Mesenchymal stem cell (in vitro differentiated cells and primary cell): ENCODE measurements around the gene PCDH1.

Experiments used
- DNase-seq: peaks from one replicate; pipeline ENCODE4 v3.0.0-alpha.2; 2013
- H2AFZ ChIP-seq: one replicate; pipeline ENCODE4 v1.6.1; 2013; ENCODE audit warnings: low read depth, mild to moderate bottlenecking, control low read depth, inconsistent platforms, low read length, moderate library complexity
- H2AK5ac ChIP-seq: 2 replicates; pipeline ENCODE4 v1.6.1; 2013; ENCODE audit warnings: low read length, moderate library complexity, mild to moderate bottlenecking, inconsistent platforms; ENCODE audit not compliant: severe bottlenecking
- H2BK120ac ChIP-seq: one replicate; pipeline ENCODE4 v1.6.1; 2013; ENCODE audit warnings: low read depth, mild to moderate bottlenecking, inconsistent platforms, low read length, moderate library complexity
- H2BK12ac ChIP-seq, 2 experiments: one replicate each; pipeline ENCODE4 v1.6.1; 2013; ENCODE audit warnings: inconsistent platforms in 2 of 2, low read length in 2 of 2, mild to moderate bottlenecking in 2 of 2, moderate library complexity in 2 of 2, control low read depth in 1 of 2
- H2BK15ac ChIP-seq: one replicate; pipeline ENCODE4 v1.6.1; 2013; ENCODE audit warnings: mild to moderate bottlenecking, low read depth, inconsistent platforms; ENCODE audit not compliant: poor library complexity, severe bottlenecking
- H2BK5ac ChIP-seq: 2 replicates; pipeline ENCODE4 v1.6.1; 2013; ENCODE audit warnings: low read depth, mild to moderate bottlenecking, low read length, control low read depth, inconsistent platforms; ENCODE audit not compliant: poor library complexity, severe bottlenecking
- H3K14ac ChIP-seq, 2 experiments: one replicate each; pipeline ENCODE4 v1.6.1; 2013; ENCODE audit warnings: inconsistent platforms in 2 of 2, low read length in 2 of 2, control low read depth in 1 of 2, mild to moderate bottlenecking in 1 of 2, moderate library complexity in 1 of 2
- H3K18ac ChIP-seq, 2 experiments: one replicate each; pipeline ENCODE4 v1.6.1; 2013; ENCODE audit warnings: inconsistent platforms in 2 of 2, low read length in 2 of 2, control low read depth in 1 of 2, low read depth in 1 of 2, mild to moderate bottlenecking in 1 of 2
- H3K23ac ChIP-seq, 2 experiments: one replicate each; pipeline ENCODE4 v1.6.1; 2013; ENCODE audit warnings: inconsistent platforms in 2 of 2, low read length in 2 of 2, mild to moderate bottlenecking in 2 of 2, moderate library complexity in 2 of 2, control low read depth in 1 of 2
- H3K27ac ChIP-seq: 2 replicates; pipeline ENCODE4 v1.5.1; 2013; ENCODE audit warnings: mild to moderate bottlenecking, moderate library complexity, low read length, control low read depth, inconsistent platforms; ENCODE audit not compliant: poor library complexity, severe bottlenecking
- H3K27me3 ChIP-seq, 2 experiments: 2 replicates each; pipeline versions ENCODE4 v1.6.1 to v1.7.0; 2013; ENCODE audit warnings: low read length in 2 of 2, mild to moderate bottlenecking in 2 of 2, moderate library complexity in 2 of 2, control low read depth in 1 of 2, inconsistent platforms in 1 of 2; ENCODE audit not compliant: control insufficient read depth in 1 of 2, insufficient read depth in 1 of 2
- H3K36me3 ChIP-seq, 2 experiments: 2 replicates each; pipeline versions ENCODE4 v1.6.1 to v1.7.0; 2013; ENCODE audit warnings: low read length in 2 of 2, control low read depth in 1 of 2, inconsistent platforms in 1 of 2, low read depth in 1 of 2, mild to moderate bottlenecking in 1 of 2; ENCODE audit not compliant: insufficient read depth in 2 of 2, control insufficient read depth in 1 of 2
- H3K4ac ChIP-seq, 2 experiments: one replicate each; pipeline ENCODE4 v1.6.1; 2013; ENCODE audit warnings: inconsistent platforms in 2 of 2, low read length in 2 of 2, mild to moderate bottlenecking in 2 of 2, moderate library complexity in 2 of 2, control low read depth in 1 of 2, low read depth in 1 of 2
- H3K4me1 ChIP-seq: 2 replicates; pipeline ENCODE4 v1.6.1; 2013; ENCODE audit warnings: low read depth, low read length, control low read depth; ENCODE audit not compliant: control insufficient read depth, insufficient read depth
- H3K4me2 ChIP-seq: 2 replicates; pipeline ENCODE4 v1.6.1; 2013; ENCODE audit warnings: low read length, mild to moderate bottlenecking, inconsistent platforms; ENCODE audit not compliant: poor library complexity, severe bottlenecking
- H3K4me3 ChIP-seq, 2 experiments: 2 replicates each; pipeline versions ENCODE4 v1.5.1 to v1.7.0; 2013; ENCODE audit warnings: low read length in 2 of 2, mild to moderate bottlenecking in 2 of 2, control low read depth in 1 of 2, low read depth in 1 of 2; ENCODE audit not compliant: insufficient read depth in 1 of 2
- H3K79me1 ChIP-seq: replicated peaks from 2 replicates; pipeline ENCODE4 v1.6.1; 2013; ENCODE audit warnings: mild to moderate bottlenecking, control low read depth, low read length, inconsistent platforms; ENCODE audit not compliant: poor library complexity, severe bottlenecking
- H3K9ac ChIP-seq: 2 replicates; pipeline ENCODE4 v1.7.0; 2013; ENCODE audit warnings: mild to moderate bottlenecking, low read length, moderate library complexity
- H3K9me3 ChIP-seq: 2 replicates; pipeline ENCODE4 v1.7.0; 2013; ENCODE audit warnings: mild to moderate bottlenecking, low read length; ENCODE audit not compliant: control insufficient read depth
- H4K8ac ChIP-seq: one replicate; pipeline ENCODE4 v1.6.1; 2013; ENCODE audit warnings: inconsistent platforms, mild to moderate bottlenecking, low read length, moderate library complexity
- H4K91ac ChIP-seq: one replicate; pipeline ENCODE4 v1.6.1; 2013; ENCODE audit warnings: mild to moderate bottlenecking, low read length, inconsistent platforms
- WGBS: methylation state at CpG from one replicate; pipeline ENCODE4 v1.1.7; 2013; ENCODE audit warnings: mixed read lengths; 5-methylcytosine and 5-hydroxymethylcytosine counted together

PCDH1 gene

GRCh38 chr5:141875795-141876627 lies 2.2 kb downstream of the PCDH1 start:
- peaks cover 30% of the 10 kb centered on the region for H3K4me1 ChIP-seq
- H3K27ac ChIP-seq = no peak overlapping the region
- 2% methylated on average over 56 of the region's 65 CpGs for WGBS
- no peak overlapping the region for H2AFZ ChIP-seq
- H2AK5ac ChIP-seq = no peak overlapping the region
- no peaks in the 10 kb centered on the region for H3K36me3 ChIP-seq
- H3K4me3 ChIP-seq = peak overlapping the region in 1 of 2 experiments; percentile 60
- no peak overlapping the region for H2BK5ac ChIP-seq
- H3K18ac ChIP-seq = no peak overlapping the region
- H3K14ac ChIP-seq = no peak overlapping the region
- no peak overlapping the region for H3K9ac ChIP-seq
- H3K27me3 ChIP-seq = peaks cover 84 to 86% of the 10 kb centered on the region in 2 experiments
- no peak overlapping the region for H2BK12ac ChIP-seq
- H2BK15ac ChIP-seq = no peak overlapping the region
- H3K4ac ChIP-seq = no peak overlapping the region
- H3K9me3 ChIP-seq = no peaks in the 10 kb centered on the region
- no peak overlapping the region for H4K91ac ChIP-seq
- H3K79me1 ChIP-seq = no peaks in the 10 kb centered on the region
- no peak overlapping the region for H3K4me2 ChIP-seq
- H4K8ac ChIP-seq = no peak overlapping the region
- no peak overlapping the region for H2BK120ac ChIP-seq
- H3K23ac ChIP-seq = peak overlapping the region in 1 of 2 experiments; percentile 88
- DNase-seq = no peak

DNA sequence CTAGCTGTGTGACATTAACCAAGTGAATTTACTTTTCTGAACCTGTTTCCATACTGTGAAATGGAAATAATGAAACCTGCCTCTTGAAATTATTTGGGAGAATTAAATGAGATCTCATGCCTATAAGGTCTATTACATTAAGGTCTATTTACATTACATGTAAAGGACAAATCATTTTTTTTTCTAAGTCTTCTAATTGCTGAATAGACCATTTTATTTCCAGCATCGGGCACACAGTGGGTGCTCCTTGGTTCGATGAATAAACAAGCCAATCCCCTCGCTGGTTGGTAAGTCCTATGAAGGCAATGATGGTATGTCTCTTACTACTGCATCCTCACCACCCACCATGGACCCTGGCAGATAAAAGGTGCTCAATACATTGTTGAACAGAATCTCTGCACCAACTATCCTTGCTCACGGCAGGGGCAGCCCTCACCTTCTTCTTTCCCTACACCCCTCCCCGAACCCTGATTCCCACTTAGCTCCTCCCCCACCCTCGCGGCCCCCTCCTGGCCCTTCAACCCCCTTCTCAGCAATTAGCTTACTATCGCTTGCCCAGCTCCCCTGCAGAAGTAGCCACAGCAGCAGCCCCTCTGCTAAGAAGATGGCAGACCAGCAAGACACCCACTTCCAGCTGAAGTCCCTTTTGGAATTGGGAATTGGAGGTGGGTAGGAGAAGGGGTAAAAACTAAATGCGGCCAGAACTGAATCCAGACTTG lies 3.0 kb downstream of the PCDH1 start:
- peaks cover 30% of the 10 kb centered on the region for H3K4me1 ChIP-seq
- no peak overlapping the region for H4K8ac ChIP-seq
- H3K18ac ChIP-seq = no peak overlapping the region
- no peak overlapping the region for H3K9ac ChIP-seq
- no peaks in the 10 kb centered on the region for H3K9me3 ChIP-seq
- WGBS = 19% methylated on average over 8 of the region's 9 CpGs
- H2BK12ac ChIP-seq = no peak overlapping the region
- H3K27ac ChIP-seq = no peak overlapping the region
- H3K79me1 ChIP-seq = no peaks in the 10 kb centered on the region
- no peak for DNase-seq
- no peak overlapping the region for H3K23ac ChIP-seq
- H2BK15ac ChIP-seq = no peak overlapping the region
- no peak overlapping the region for H3K4ac ChIP-seq
- H2AK5ac ChIP-seq = no peak overlapping the region
- H3K27me3 ChIP-seq = peaks cover 84 to 86% of the 10 kb centered on the region in 2 experiments
- no peak overlapping the region for H3K4me3 ChIP-seq
- H2BK5ac ChIP-seq = no peak overlapping the region
- H4K91ac ChIP-seq = no peak overlapping the region
- H2BK120ac ChIP-seq = no peak overlapping the region
- H3K14ac ChIP-seq = no peak overlapping the region
- no peaks in the 10 kb centered on the region for H3K36me3 ChIP-seq
- no peak overlapping the region for H3K4me2 ChIP-seq
- no peak overlapping the region for H2AFZ ChIP-seq

- Histone ChIP-seq H4K91ac (no peak overlapping the region), H3K4me2 (no peak overlapping the region), H3K23ac (peak overlapping the region in 1 of 2 experiments; percentile 51), H2AFZ (no peak overlapping the region), H3K14ac (no peak overlapping the region), H2BK15ac (no peak overlapping the region), H3K18ac (no peak overlapping the region), H2BK5ac (no peak overlapping the region), H3K36me3 (no peaks in the 10 kb centered on the region), H2AK5ac (no peak overlapping the region), H3K9ac (no peak overlapping the region), H3K9me3 (no peaks in the 10 kb centered on the region), H3K4ac (no peak overlapping the region), H4K8ac (no peak overlapping the region), H3K4me3 (no peak overlapping the region), H3K79me1 (no peaks in the 10 kb centered on the region), H3K27ac (no peak overlapping the region), H2BK12ac (no peak overlapping the region), H3K4me1 (peaks cover 30% of the 10 kb centered on the region), H3K27me3 (peaks cover 84 to 86% of the 10 kb centered on the region in 2 experiments), H2BK120ac (no peak overlapping the region)
- no peak for DNase-seq
- WGBS = 61% methylated on average over 15 of the region's 16 CpGs
These were observed 3.8 kb downstream of the PCDH1 start for GRCh38 chr5:141874262-141874964.

- Histone ChIP-seq H4K8ac (no peak overlapping the region), H3K9me3 (no peaks in the 10 kb centered on the region), H2AFZ (no peak overlapping the region), H3K4ac (no peak overlapping the region), H3K4me2 (no peak overlapping the region), H3K23ac (no peak overlapping the region), H2BK120ac (no peak overlapping the region), H3K4me1 (peaks cover 28% of the 10 kb centered on the region), H3K27ac (no peak overlapping the region), H3K14ac (no peak overlapping the region), H2BK12ac (no peak overlapping the region), H2AK5ac (no peak overlapping the region), H3K27me3 (peaks cover 86 to 87% of the 10 kb centered on the region in 2 experiments), H3K36me3 (no peaks in the 10 kb centered on the region), H4K91ac (no peak overlapping the region), H2BK15ac (no peak overlapping the region), H3K4me3 (no peak overlapping the region), H3K18ac (no peak overlapping the region), H2BK5ac (no peak overlapping the region), H3K9ac (no peak overlapping the region), H3K79me1 (no peaks in the 10 kb centered on the region)
- no peak for DNase-seq
- 71% methylated on average over 2 of the region's 3 CpGs for WGBS
These were observed 4.3 kb downstream of the PCDH1 start for GRCh38 chr5:141873933-141874261.
